Parathyroid adenoma (tissue), 2 donors: ENCODE results near the gene FGGY.

Experiments used
- H2AFZ ChIP-seq: fragments of 300-600 bp; sonication (generic); one replicate; pipeline ENCODE4 v1.7.0; 2017; ENCODE audit warnings: antibody characterized with exemption, mild to moderate bottlenecking
- H3K27ac ChIP-seq: fragments of 300-600 bp; sonication (generic); one replicate; pipeline ENCODE4 v1.7.0; 2017
- H3K27me3 ChIP-seq: fragments of 300-600 bp; sonication (generic); one replicate; pipeline ENCODE4 v1.7.0; 2017; ENCODE audit warnings: low read length; ENCODE audit not compliant: control insufficient read depth, insufficient read depth
- H3K36me3 ChIP-seq: fragments of 300-600 bp; sonication (generic); one replicate; pipeline ENCODE4 v1.7.0; 2017; ENCODE audit warnings: low read length; ENCODE audit not compliant: control insufficient read depth, insufficient read depth
- H3K4me1 ChIP-seq: fragments of 300-600 bp; sonication (generic); one replicate; pipeline ENCODE4 v1.7.0; 2017; ENCODE audit warnings: control low read depth
- H3K4me2 ChIP-seq: fragments of 300-600 bp; sonication (generic); one replicate; pipeline ENCODE4 v1.7.0; 2017; ENCODE audit warnings: low read length
- H3K4me3 ChIP-seq: fragments of 300-600 bp; sonication (generic); one replicate; pipeline ENCODE4 v1.7.0; 2017; ENCODE audit warnings: low read depth, low read length
- H3K79me2 ChIP-seq: fragments of 300-600 bp; sonication (generic); one replicate; pipeline ENCODE4 v1.7.0; 2017; ENCODE audit warnings: control low read depth
- H3K9ac ChIP-seq: fragments of 300-600 bp; sonication (generic); one replicate; pipeline ENCODE4 v1.7.0; 2017; ENCODE audit warnings: mild to moderate bottlenecking
- H3K9me3 ChIP-seq: fragments of 300-600 bp; sonication (generic); one replicate; pipeline ENCODE4 v1.7.0; 2017; ENCODE audit warnings: low read length; ENCODE audit not compliant: control insufficient read depth
- TF ChIP-seq, protein P1 (sequence below): fragments of 300-600 bp; sonication (generic); IDR thresholded peaks from one replicate; pipeline ENCODE4 v1.7.0; 2017; ENCODE audit warnings: antibody characterized with exemption, mild to moderate bottlenecking
- donor health status: primary hyperparathyroidism.

FGGY gene

DNA sequence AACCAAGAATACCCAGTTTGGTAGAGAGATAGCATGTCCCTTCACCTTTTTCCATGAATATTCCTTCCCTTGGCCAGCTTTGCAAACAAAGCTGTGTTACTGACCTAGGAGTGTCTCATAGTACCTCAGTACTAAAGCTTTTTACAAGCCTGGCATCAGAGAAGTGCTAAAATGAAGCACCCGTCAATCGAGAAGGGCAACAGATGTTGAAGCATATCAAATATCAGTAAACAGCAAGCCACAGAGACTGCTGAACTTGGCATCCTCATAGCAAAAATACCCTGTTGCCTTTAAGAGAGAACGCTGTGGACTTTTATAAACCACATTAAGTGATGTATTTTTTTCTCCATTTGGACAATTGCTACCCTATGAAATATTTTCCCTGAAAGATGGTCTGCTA is 389.3 kb downstream of the FGGY start:
- no peak overlapping the region for H3K4me2 ChIP-seq
- H3K4me1 ChIP-seq, result no peaks in the 10 kb centered on the region
- no peaks in the 10 kb centered on the region for H3K36me3 ChIP-seq
- TF ChIP-seq, protein P1, sequence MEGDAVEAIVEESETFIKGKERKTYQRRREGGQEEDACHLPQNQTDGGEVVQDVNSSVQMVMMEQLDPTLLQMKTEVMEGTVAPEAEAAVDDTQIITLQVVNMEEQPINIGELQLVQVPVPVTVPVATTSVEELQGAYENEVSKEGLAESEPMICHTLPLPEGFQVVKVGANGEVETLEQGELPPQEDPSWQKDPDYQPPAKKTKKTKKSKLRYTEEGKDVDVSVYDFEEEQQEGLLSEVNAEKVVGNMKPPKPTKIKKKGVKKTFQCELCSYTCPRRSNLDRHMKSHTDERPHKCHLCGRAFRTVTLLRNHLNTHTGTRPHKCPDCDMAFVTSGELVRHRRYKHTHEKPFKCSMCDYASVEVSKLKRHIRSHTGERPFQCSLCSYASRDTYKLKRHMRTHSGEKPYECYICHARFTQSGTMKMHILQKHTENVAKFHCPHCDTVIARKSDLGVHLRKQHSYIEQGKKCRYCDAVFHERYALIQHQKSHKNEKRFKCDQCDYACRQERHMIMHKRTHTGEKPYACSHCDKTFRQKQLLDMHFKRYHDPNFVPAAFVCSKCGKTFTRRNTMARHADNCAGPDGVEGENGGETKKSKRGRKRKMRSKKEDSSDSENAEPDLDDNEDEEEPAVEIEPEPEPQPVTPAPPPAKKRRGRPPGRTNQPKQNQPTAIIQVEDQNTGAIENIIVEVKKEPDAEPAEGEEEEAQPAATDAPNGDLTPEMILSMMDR, result no peak
- H3K27me3 ChIP-seq, result no peaks in the 10 kb centered on the region
- no peaks in the 10 kb centered on the region for H3K79me2 ChIP-seq
- H3K9ac ChIP-seq, result no peak overlapping the region
- H2AFZ ChIP-seq, result no peak overlapping the region
- no peak overlapping the region for H3K27ac ChIP-seq
- no peak overlapping the region for H3K4me3 ChIP-seq
- H3K9me3 ChIP-seq, result no peaks in the 10 kb centered on the region

GRCh38 chr1:59686574-59686973 is 389.7 kb downstream of the FGGY start:
- H3K9ac ChIP-seq, result no peak overlapping the region
- no peaks in the 10 kb centered on the region for H3K27me3 ChIP-seq
- H2AFZ ChIP-seq, result no peak overlapping the region
- H3K4me3 ChIP-seq, result no peak overlapping the region
- no peaks in the 10 kb centered on the region for H3K9me3 ChIP-seq
- no peak overlapping the region for H3K27ac ChIP-seq
- H3K79me2 ChIP-seq, result no peaks in the 10 kb centered on the region
- TF ChIP-seq, protein P1, result no peak
- no peaks in the 10 kb centered on the region for H3K36me3 ChIP-seq
- no peak overlapping the region for H3K4me2 ChIP-seq
- H3K4me1 ChIP-seq, result no peaks in the 10 kb centered on the region

GRCh38 chr1:59687081-59687480 is 390.2 kb downstream of the FGGY start:
- TF ChIP-seq, protein P1, result no peak
- Histone ChIP-seq H3K9ac (no peak overlapping the region), H3K27ac (no peak overlapping the region), H2AFZ (no peak overlapping the region), H3K4me1 (no peaks in the 10 kb centered on the region), H3K27me3 (no peaks in the 10 kb centered on the region), H3K9me3 (no peaks in the 10 kb centered on the region), H3K4me3 (no peak overlapping the region), H3K4me2 (no peak overlapping the region), H3K79me2 (no peaks in the 10 kb centered on the region), H3K36me3 (no peaks in the 10 kb centered on the region)

GRCh38 chr1:59688976-59689375 is 392.1 kb downstream of the FGGY start:
- no peak overlapping the region for H3K27ac ChIP-seq
- no peaks in the 10 kb centered on the region for H3K36me3 ChIP-seq
- H3K27me3 ChIP-seq, result no peaks in the 10 kb centered on the region
- no peak overlapping the region for H3K9ac ChIP-seq
- H2AFZ ChIP-seq, result no peak overlapping the region
- no peak overlapping the region for H3K4me2 ChIP-seq
- no peaks in the 10 kb centered on the region for H3K79me2 ChIP-seq
- TF ChIP-seq, protein P1, result no peak
- H3K4me1 ChIP-seq, result no peaks in the 10 kb centered on the region
- no peak overlapping the region for H3K4me3 ChIP-seq
- no peaks in the 10 kb centered on the region for H3K9me3 ChIP-seq

GRCh38 chr1:59689730-59690129 is 392.8 kb downstream of the FGGY start:
- Histone ChIP-seq H2AFZ (no peak overlapping the region), H3K36me3 (no peaks in the 10 kb centered on the region), H3K79me2 (no peaks in the 10 kb centered on the region), H3K4me2 (no peak overlapping the region), H3K27ac (no peak overlapping the region), H3K4me1 (no peaks in the 10 kb centered on the region), H3K27me3 (no peaks in the 10 kb centered on the region), H3K9me3 (no peaks in the 10 kb centered on the region), H3K4me3 (no peak overlapping the region), H3K9ac (no peak overlapping the region)
- TF ChIP-seq, protein P1, result no peak
